H1 (cell line): ENCODE results near the gene CACNA2D3.

Source experiments
- CREB1 ChIP-seq: IDR thresholded peaks from 2 replicates; pipeline ENCODE4 v1.6.1; 2012; ENCODE audit warnings: inconsistent platforms
- POLR2A ChIP-seq, 2 experiments: IDR thresholded peaks; 1 replicate in 1 of 2; 2 replicates in 1 of 2; pipeline ENCODE4 v1.6.1; 2011; ENCODE audit warnings: low read depth in 2 of 2, low read length in 2 of 2, mild to moderate bottlenecking in 2 of 2; ENCODE audit errors: control extremely low read depth in 1 of 2
- TAF1 ChIP-seq: IDR thresholded peaks from 2 replicates; pipeline ENCODE4 v1.6.1; 2011; ENCODE audit warnings: mild to moderate bottlenecking, low read depth, low read length
- TCF12 ChIP-seq: IDR thresholded peaks from 2 replicates; pipeline ENCODE4 v1.6.1; 2011; ENCODE audit warnings: low read depth, mild to moderate bottlenecking, low read length
- ZNF274 ChIP-seq: IDR thresholded peaks from 2 replicates; pipeline ENCODE4 v1.7.0; 2012; ENCODE audit warnings: low read length, borderline replicate concordance; ENCODE audit errors: extremely low read depth

DNA sequence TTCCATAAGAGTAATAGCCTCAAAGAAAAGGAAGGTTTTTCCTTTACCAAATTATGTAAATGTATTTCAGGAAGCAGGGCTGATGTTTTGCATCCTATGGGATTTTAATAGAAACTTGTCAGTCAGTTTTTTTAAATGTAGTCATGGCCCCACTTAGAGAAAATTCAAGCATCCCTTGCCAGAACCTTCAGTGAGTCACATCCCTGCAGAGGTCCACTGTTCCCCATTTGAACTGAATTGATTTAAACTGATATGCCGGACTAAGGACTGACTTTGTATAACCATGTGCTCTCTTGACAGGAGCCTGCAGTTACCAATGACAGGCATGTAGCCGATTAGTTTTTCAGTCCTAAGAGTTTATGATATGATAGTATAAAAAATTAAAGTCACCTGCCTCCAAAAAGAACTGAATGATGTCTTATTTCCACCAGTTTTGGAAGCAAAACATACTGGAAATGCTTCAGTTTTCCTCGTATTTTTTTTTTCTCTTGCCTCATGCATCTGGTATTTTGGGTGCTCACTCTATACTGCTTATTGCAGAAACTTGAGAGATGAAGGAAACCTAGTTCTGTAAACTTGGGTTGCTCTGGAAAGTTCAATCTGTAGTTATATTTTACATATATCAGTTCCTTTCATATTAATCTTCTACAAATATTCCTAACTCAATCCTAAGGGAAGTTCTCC, 774.8 kb downstream of the CACNA2D3 start:
- TF ChIP-seq POLR2A (IDR thresholded peaks at IDR 0.05; ENCODE audit: control extremely low read depth in 1 of 2, low read depth in 2 of 2, low read length in 2 of 2), result no peak
- TF ChIP-seq TCF12, result no peak
- TF ChIP-seq TAF1, result no peak
- TF ChIP-seq ZNF274, result no peak
- TF ChIP-seq CREB1, result no peak
